H1 (cell line): ENCODE measurements around the gene MRM3. TPM values are rescaled to one million over a fixed set of nuclear protein-coding genes. Genes with fewer than 3 reads are reported as not detected.

ENCODE experiments used
- BACH1 ChIP-seq: IDR thresholded peaks from 2 replicates; pipeline ENCODE4 v1.6.1; 2012; ENCODE audit warnings: low read length, improper control_type of control experiment
- CHD7 ChIP-seq: fragments of 300-600 bp; sonication (generic); IDR thresholded peaks from 2 replicates; pipeline ENCODE4 v1.7.1; 2012; ENCODE audit warnings: low read length, moderate library complexity, mild to moderate bottlenecking, inconsistent platforms; ENCODE audit not compliant: insufficient replicate concordance
- GTF2F1 ChIP-seq: IDR thresholded peaks from 2 replicates; pipeline ENCODE4 v1.6.1; 2012; ENCODE audit warnings: low read depth, low read length, improper control_type of control experiment, borderline replicate concordance
- HDAC6 ChIP-seq: IDR thresholded peaks from one replicate; pipeline ENCODE4 v1.7.1; 2012; ENCODE audit warnings: low read depth, mild to moderate bottlenecking, inconsistent platforms, low read length, moderate library complexity
- POLR2AphosphoS5 ChIP-seq: IDR thresholded peaks from 2 replicates; pipeline ENCODE4 v1.6.1; 2011; ENCODE audit warnings: low read depth, low read length
- SP1 ChIP-seq: IDR thresholded peaks from 2 replicates; pipeline ENCODE4 v1.6.1; 2011; ENCODE audit warnings: low read depth, low read length
- USF2 ChIP-seq: IDR thresholded peaks from 2 replicates; pipeline ENCODE4 v1.6.1; 2011; ENCODE audit warnings: low read length, improper control_type of control experiment
- ZNF274 ChIP-seq: IDR thresholded peaks from 2 replicates; pipeline ENCODE4 v1.7.0; 2012; ENCODE audit warnings: low read length, borderline replicate concordance; ENCODE audit errors: extremely low read depth
- polyA plus RNA-seq, 7 experiments: library from polyadenylated mRNA; depleted of rRNA in 3 of 7; stranded (reverse) in 5 of 7; unstranded in 2 of 7; fragments of >200 nt in 5 of 7; fragments of 200-250 nt in 2 of 7; gene quantifications; 1 replicate in 5 of 7; 2 replicates in 1 of 7; 4 replicates in 1 of 7; pipeline versions ENCODE4 v1.2.1 to v1.2.3, GENCODE V29; 2011 to 2013; ENCODE audit warnings: missing spikeins in 2 of 7, mixed read lengths in 2 of 7
- total RNA-seq: library from RNA; stranded (reverse); fragmentation: NEBNext Ultra II Directional; extraction: Animal tissue kit (Norgen Biotek cat#: 25700); gene quantifications from 2 replicates; pipeline ENCODE4 v1.2.1, GENCODE V29; 2021

Gene MRM3
- total and polyA plus RNA-seq, 2 of the 8 experiments (the other 6 are each of a cell fraction or from before 2014, with no cell fraction given) = 10.1 to 20.8 TPM

- TF ChIP-seq CHD7 (no peak), BACH1 (no peak), ZNF274 (no peak), HDAC6 (no peak), GTF2F1 (no peak), SP1 (no peak), USF2 (no peak), POLR2AphosphoS5 (no peak)
- TF ChIP-seq, all 59 proteins: peak for 0
These were observed 52.0 kb downstream of the MRM3 start (continued) for GRCh38 chr17:834136-834535.
